ENCODE results near the gene ANKRD34B.
A peak's percentile ranks its signal among the peaks of the same experiment; 100 is the strongest.

Gene ANKRD34B

DNA sequence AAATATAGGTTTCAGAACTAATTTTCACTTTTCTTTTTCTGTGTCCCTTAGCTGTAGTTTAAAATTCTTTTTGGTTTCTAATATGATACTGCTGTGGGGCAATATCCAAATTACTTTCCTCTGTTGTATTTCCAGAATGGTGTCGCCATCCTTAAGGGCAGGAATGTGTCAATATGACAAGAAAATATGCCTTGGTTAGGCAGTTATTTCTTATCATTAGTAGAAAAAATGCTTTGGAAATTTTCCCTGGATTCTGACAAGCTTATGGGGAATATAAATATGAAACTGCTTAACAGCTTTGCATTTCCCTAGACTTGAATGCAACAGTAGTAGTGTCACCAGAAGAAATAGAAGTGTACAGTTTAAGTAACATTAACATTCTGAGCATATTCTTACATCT is 29.4 kb downstream of the ANKRD34B start:
- Mint-ChIP-seq H3K36me3 (no peaks in the 10 kb centered on the region), H3K4me1 (peaks cover 11% of the 10 kb centered on the region), H3K9me3 (peaks cover 7% of the 10 kb centered on the region), H3K4me3 (no peak overlapping the region), H3K27ac (no peak overlapping the region), H3K27me3 (no peaks in the 10 kb centered on the region)
- no peak for ATAC-seq

- ATAC-seq: peak; percentile 83
- H3K36me3 Mint-ChIP-seq: no peaks in the 10 kb centered on the region
- H3K27me3 Mint-ChIP-seq: no peaks in the 10 kb centered on the region
- no peak overlapping the region for H3K27ac Mint-ChIP-seq
- H3K4me1 Mint-ChIP-seq: no peaks in the 10 kb centered on the region
- no peak overlapping the region for H3K4me3 Mint-ChIP-seq
- no peaks in the 10 kb centered on the region for H3K9me3 Mint-ChIP-seq
Measured at GRCh38 chr5:80516826-80517225, 53.3 kb downstream of the ANKRD34B start.

GRCh38 chr5:80509362-80509761 is 60.7 kb downstream of the ANKRD34B start:
- H3K9me3 Mint-ChIP-seq: no peaks in the 10 kb centered on the region
- no peak overlapping the region for H3K4me3 Mint-ChIP-seq
- H3K4me1 Mint-ChIP-seq: peaks cover 2% of the 10 kb centered on the region
- no peak for ATAC-seq
- H3K27ac Mint-ChIP-seq: no peak overlapping the region
- no peaks in the 10 kb centered on the region for H3K27me3 Mint-ChIP-seq
- H3K36me3 Mint-ChIP-seq: no peaks in the 10 kb centered on the region

- H3K4me3 Mint-ChIP-seq: no peak overlapping the region
- no peaks in the 10 kb centered on the region for H3K27me3 Mint-ChIP-seq
- H3K27ac Mint-ChIP-seq: no peak overlapping the region
- no peaks in the 10 kb centered on the region for H3K36me3 Mint-ChIP-seq
- no peak for ATAC-seq
- H3K4me1 Mint-ChIP-seq: peaks cover 7% of the 10 kb centered on the region
- no peaks in the 10 kb centered on the region for H3K9me3 Mint-ChIP-seq
Measured at GRCh38 chr5:80508844-80509243, 61.2 kb downstream of the ANKRD34B start.

DNA sequence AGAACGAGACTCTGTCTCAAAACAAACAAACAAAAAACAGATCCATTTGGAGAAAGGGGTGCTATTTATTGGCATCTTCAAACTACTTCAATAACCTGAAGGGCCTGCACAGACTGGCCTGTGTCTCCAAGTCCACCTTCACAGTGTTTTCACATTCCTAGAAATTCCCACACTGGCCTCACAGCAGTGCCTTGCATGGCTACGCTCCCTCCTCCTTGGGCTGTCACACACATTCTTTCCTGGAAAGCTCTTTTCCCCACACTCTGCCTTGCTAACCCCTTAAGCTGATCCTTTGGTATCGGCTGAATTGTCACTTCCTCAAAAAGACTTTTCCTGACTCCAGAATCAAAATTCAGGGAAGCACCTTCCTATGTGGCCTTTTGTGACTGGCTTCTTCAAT is 62.4 kb downstream of the ANKRD34B start:
- Mint-ChIP-seq H3K4me1 (peaks cover 10% of the 10 kb centered on the region), H3K4me3 (no peak overlapping the region), H3K36me3 (no peaks in the 10 kb centered on the region), H3K27me3 (no peaks in the 10 kb centered on the region), H3K27ac (no peak overlapping the region), H3K9me3 (no peaks in the 10 kb centered on the region)
- ATAC-seq: no peak
